Ishikawa (cell line): ENCODE measurements around the gene ANKRD55.

Experiments used
- FOXM1 ChIP-seq: IDR thresholded peaks from 2 replicates; pipeline ENCODE4 v1.6.1; 2012; ENCODE audit warnings: low read depth, borderline replicate concordance
- YY1 ChIP-seq: IDR thresholded peaks from 2 replicates; pipeline ENCODE4 v1.6.1; 2012; ENCODE audit warnings: low read depth

GRCh38 chr5:56277573-56277972, 44.4 kb upstream of the ANKRD55 start:
- no peak for TF ChIP-seq YY1
- TF ChIP-seq FOXM1: no peak
